Measurements from ENCODE around the gene CIBAR2.

Gene CIBAR2

DNA sequence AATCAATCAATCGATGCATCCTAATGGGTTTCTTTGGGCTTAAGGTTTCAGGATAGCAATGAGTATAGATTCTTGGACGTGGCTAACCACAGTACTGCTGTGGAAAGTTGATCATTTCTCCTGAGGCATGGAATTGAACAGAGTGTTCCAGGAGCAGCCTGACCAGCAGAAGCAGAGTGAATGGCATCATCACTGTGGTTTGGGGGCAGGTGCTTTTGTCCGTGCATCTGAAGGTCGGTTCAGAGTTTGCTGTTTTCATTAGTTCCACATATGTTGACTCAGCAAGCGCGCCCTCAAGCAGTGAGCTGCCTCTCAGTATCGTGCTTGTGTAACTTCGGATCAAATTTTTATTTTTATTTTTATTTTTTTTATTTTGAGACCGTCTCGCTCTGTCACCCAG lies 59.7 kb downstream of the CIBAR2 start:
- FAIRE-seq (no peak), DNase-seq (ENCODE audit: insufficient read length, low spot score) (no peak)
- no peak for TF ChIP-seq TAF1 (IDR thresholded peaks at IDR 0.05; ENCODE audit: low read depth, low read length)
- no peak for TF ChIP-seq POLR2AphosphoS5 (IDR thresholded peaks at IDR 0.05; ENCODE audit: low read depth, low read length)
- no peak for TF ChIP-seq POU2F2 (IDR thresholded peaks at IDR 0.05; ENCODE audit: low read depth, low read length)
- no peak for TF ChIP-seq PAX5 (IDR thresholded peaks at IDR 0.05; ENCODE audit: insufficient read depth, low read length, severe bottlenecking)
- no peak for TF ChIP-seq SPI1 (IDR thresholded peaks at IDR 0.05; ENCODE audit: low read depth, low read length)
- no peak for TF ChIP-seq POLR2A (IDR thresholded peaks at IDR 0.05; ENCODE audit: low read depth, low read length)

DNA sequence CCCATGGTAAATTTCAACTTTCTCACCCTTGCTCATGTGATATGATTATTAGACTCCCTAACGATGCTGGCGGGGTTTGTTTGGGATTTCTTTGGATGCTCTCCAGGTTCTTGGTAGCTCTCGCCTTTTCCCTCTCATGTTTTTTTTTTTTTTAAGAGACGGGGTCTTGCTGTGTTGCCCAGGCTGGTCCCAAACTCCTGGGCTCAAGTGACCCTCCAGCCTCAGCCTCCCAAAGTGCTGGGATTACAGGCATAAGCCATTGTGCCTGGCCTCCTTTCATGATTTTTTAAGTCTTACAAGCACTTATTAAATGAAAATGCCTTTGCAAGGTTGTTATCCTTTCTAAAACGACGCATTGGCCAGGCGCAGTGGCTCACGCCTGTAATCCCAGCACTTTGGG lies 60.6 kb downstream of the CIBAR2 start:
- DNase-seq (ENCODE audit: insufficient read length, low spot score) = no peak
- no peak for FAIRE-seq
- TF ChIP-seq SPI1 (IDR thresholded peaks at IDR 0.05; ENCODE audit: low read depth, low read length) (no peak), POU2F2 (IDR thresholded peaks at IDR 0.05; ENCODE audit: low read depth, low read length) (no peak), TAF1 (IDR thresholded peaks at IDR 0.05; ENCODE audit: low read depth, low read length) (no peak), POLR2A (IDR thresholded peaks at IDR 0.05; ENCODE audit: low read depth, low read length) (no peak), POLR2AphosphoS5 (IDR thresholded peaks at IDR 0.05; ENCODE audit: low read depth, low read length) (no peak), PAX5 (IDR thresholded peaks at IDR 0.05; ENCODE audit: insufficient read depth, low read length, severe bottlenecking) (no peak)

DNA sequence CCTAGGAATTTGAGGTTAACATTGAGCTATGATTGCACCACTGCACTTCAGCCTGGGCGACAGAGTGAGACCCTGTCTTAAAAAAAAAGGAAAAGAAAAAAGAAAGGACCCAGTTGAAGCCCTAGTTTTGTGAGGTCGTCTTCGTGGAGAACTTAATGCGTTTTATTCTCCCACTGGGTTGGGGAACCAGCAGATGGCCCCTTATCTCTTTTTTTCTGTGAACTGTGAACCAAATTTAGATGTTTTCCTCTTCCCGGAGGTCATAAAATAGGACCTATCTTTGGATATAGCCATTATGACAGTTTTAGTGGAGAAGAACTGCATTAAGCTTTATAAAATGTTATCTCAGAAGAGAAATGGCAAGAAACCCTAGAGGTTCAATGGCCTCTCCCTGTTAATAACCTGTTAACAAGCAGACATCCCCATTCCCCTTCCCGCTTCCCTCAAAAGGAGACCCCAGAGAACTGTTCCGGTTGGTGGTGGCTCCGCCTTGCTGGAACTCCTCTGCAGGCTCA lies 61.1 kb downstream of the CIBAR2 start:
- TF ChIP-seq POLR2AphosphoS5 (IDR thresholded peaks at IDR 0.05; ENCODE audit: low read depth, low read length) (no peak), POU2F2 (IDR thresholded peaks at IDR 0.05; ENCODE audit: low read depth, low read length) (no peak), PAX5 (IDR thresholded peaks at IDR 0.05; ENCODE audit: insufficient read depth, low read length, severe bottlenecking) (no peak), TAF1 (IDR thresholded peaks at IDR 0.05; ENCODE audit: low read depth, low read length) (no peak), SPI1 (IDR thresholded peaks at IDR 0.05; ENCODE audit: low read depth, low read length) (no peak), POLR2A (IDR thresholded peaks at IDR 0.05; ENCODE audit: low read depth, low read length) (no peak)
- no peak for FAIRE-seq

DNA sequence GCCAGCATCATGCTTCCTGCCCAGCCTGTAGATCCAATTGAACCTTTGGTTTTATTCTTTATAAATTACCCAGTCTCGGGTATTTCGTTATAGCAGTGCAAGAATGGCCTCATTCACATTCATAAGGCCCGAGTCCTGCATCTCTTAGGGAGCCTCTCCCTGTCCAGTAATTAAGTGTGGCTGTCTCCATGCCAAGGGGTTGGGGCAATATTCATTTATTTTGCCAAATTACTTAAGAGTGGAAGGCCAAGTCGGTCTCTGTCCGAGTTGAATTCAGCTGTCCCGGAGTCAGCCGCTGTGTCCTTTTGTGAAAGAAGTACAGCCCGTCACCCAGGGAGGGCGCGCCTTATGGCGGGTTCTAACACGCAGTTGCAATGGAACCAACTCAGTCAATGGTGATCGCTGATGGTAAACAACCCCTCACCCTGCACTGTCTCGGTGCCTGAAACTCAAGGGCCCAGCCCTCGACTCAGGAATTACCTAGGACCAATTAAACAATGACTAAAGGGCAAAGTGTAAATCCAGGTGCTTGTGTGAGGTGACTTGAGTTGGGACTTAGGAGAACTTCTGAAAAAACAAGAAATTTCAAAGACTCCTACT lies 62.5 kb downstream of the CIBAR2 start:
- DNase-seq (ENCODE audit: insufficient read length, low spot score) (no peak), FAIRE-seq (no peak)
- no peak for TF ChIP-seq POLR2A (IDR thresholded peaks at IDR 0.05; ENCODE audit: low read depth, low read length)
- TF ChIP-seq PAX5 (IDR thresholded peaks at IDR 0.05; ENCODE audit: insufficient read depth, low read length, severe bottlenecking) = no peak
- TF ChIP-seq POLR2AphosphoS5 (IDR thresholded peaks at IDR 0.05; ENCODE audit: low read depth, low read length) = no peak
- TF ChIP-seq POU2F2 (IDR thresholded peaks at IDR 0.05; ENCODE audit: low read depth, low read length) = no peak

More for the DNA sequence above, 61.1 kb downstream of the CIBAR2 start:
- DNase-seq (ENCODE audit: insufficient read length, low spot score) = no peak

DNA sequence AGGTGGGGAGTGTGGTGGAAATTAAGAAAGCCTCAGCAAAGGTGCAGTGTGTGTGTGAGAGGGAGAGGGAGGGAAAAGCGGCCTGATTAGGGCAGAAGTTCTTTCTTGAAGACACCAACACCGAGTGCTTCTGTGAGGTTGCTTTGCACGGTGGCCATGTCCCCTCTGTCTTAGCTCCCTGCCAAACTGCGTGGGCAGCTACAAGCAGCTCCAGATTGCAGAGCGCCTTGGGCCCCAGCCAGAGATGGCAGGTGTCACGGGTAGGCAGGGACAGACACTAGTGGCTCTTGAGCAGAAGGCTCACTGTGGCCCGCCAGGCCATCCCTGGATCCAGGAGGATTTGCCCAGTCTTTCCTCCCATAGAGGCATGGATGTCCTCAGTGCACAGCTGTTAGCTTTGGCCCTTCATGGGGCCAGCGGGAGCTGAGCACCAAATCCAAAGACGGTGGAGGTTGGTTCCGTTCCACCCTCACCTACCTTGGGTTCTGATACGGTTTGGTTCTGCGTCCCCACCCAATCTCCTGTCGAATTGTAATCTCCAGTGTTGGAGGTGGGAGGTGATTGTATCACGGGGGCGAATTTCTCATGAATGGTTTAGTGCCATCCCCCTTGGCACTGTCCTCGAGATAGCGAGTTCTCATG lies 63.2 kb downstream of the CIBAR2 start:
- TF ChIP-seq POLR2AphosphoS5 (IDR thresholded peaks at IDR 0.05; ENCODE audit: low read depth, low read length) (no peak), POLR2A (IDR thresholded peaks at IDR 0.05; ENCODE audit: low read depth, low read length) (no peak), SPI1 (IDR thresholded peaks at IDR 0.05; ENCODE audit: low read depth, low read length) (no peak), POU2F2 (IDR thresholded peaks at IDR 0.05; ENCODE audit: low read depth, low read length) (no peak), PAX5 (IDR thresholded peaks at IDR 0.05; ENCODE audit: insufficient read depth, low read length, severe bottlenecking) (no peak), TAF1 (IDR thresholded peaks at IDR 0.05; ENCODE audit: low read depth, low read length) (no peak)
- DNase-seq (ENCODE audit: insufficient read length, low spot score) (no peak), FAIRE-seq (no peak)
